ENCODE results near the gene PALMD.

The PALMD gene

GRCh38 chr1:99740141-99740540, 94.2 kb downstream of the PALMD start:
- no peak for FAIRE-seq
- no peak for TF ChIP-seq CTCF (IDR thresholded peaks at IDR 0.05; ENCODE audit: insufficient read depth, missing control alignments)
- DNase-seq (ENCODE audit: insufficient read length, low spot score), result no peak
